Measurements from ENCODE around the gene APOBEC3B.
"Not testable (repeated sequence)": the region's sequence is repeated elsewhere in the genome, so short reads cannot be mapped to it uniquely, and the experiment has no call there.

APOBEC3B gene

GRCh38 chr22:39037071-39037470 lies 54.9 kb downstream of the APOBEC3B start:
- not testable (repeated sequence) for DNase-seq

- DNase-seq = no peak
Measured at GRCh38 chr22:39039306-39040126, 57.4 kb downstream of the APOBEC3B start.

- not testable (repeated sequence) for DNase-seq
Measured at GRCh38 chr22:39040155-39040537, 58.0 kb downstream of the APOBEC3B start.

- not testable (repeated sequence) for DNase-seq
Measured at GRCh38 chr22:39040538-39041296, 58.6 kb downstream of the APOBEC3B start, which contains the start of gene APOBEC3F. Gene APOBEC3F, plus strand, starts transcription at chr22:39040864. Its CDS starts 97 bp downstream, at chr22:39040961.

GRCh38 chr22:39041908-39042307 lies 59.8 kb downstream of the APOBEC3B start:
- no peak for DNase-seq

Measured in NCI-H226 (cell line).